Measurements from ENCODE around the gene TRAF3.
"Not testable (repeated sequence)": the region's sequence is repeated elsewhere in the genome, so short reads cannot be mapped to it uniquely, and the experiment has no call there.

TRAF3 gene

GRCh38 chr14:102867826-102868580 is 90.8 kb downstream of the TRAF3 start:
- DNase-seq = no peak

- no peak for DNase-seq
Measured at GRCh38 chr14:102868956-102869547, 91.8 kb downstream of the TRAF3 start.

GRCh38 chr14:102870246-102870645 is 93.0 kb downstream of the TRAF3 start:
- no peak for DNase-seq

- DNase-seq = no peak
Measured at GRCh38 chr14:102870994-102871831, 94.0 kb downstream of the TRAF3 start.

- DNase-seq = no peak
Measured at GRCh38 chr14:102872020-102872419, 94.8 kb downstream of the TRAF3 start.

- DNase-seq = no peak
Measured at GRCh38 chr14:102873131-102873530, 95.9 kb downstream of the TRAF3 start.

- no peak for DNase-seq
Measured at GRCh38 chr14:102873546-102874061, 96.4 kb downstream of the TRAF3 start.

- no peak for DNase-seq
Measured at GRCh38 chr14:102875652-102876051, 98.4 kb downstream of the TRAF3 start.

GRCh38 chr14:102877511-102877910 is 100.3 kb downstream of the TRAF3 start:
- DNase-seq = not testable (repeated sequence)

- no peak for DNase-seq
Measured at GRCh38 chr14:102878174-102878969, 101.1 kb downstream of the TRAF3 start.

GRCh38 chr14:102878970-102879460 is 101.8 kb downstream of the TRAF3 start:
- DNase-seq = no peak

GRCh38 chr14:102882226-102882906 is 105.1 kb downstream of the TRAF3 start:
- DNase-seq = no peak

- DNase-seq = no peak
Measured at GRCh38 chr14:102883089-102883541, 105.9 kb downstream of the TRAF3 start.

- DNase-seq = no peak
Measured at GRCh38 chr14:102883554-102883953, 106.3 kb downstream of the TRAF3 start.

- DNase-seq = no peak
Measured at GRCh38 chr14:102885737-102886447, 108.6 kb downstream of the TRAF3 start.

- no peak for DNase-seq
Measured at GRCh38 chr14:102888748-102889147, 111.5 kb downstream of the TRAF3 start.

GRCh38 chr14:102889615-102890014 is 112.4 kb downstream of the TRAF3 start:
- no peak for DNase-seq

- DNase-seq = no peak
Measured at GRCh38 chr14:102891111-102891510, 113.9 kb downstream of the TRAF3 start.

- DNase-seq = no peak
Measured at GRCh38 chr14:102891556-102891955, 114.3 kb downstream of the TRAF3 start.

- no peak for DNase-seq
Measured at GRCh38 chr14:102892651-102893050, 115.4 kb downstream of the TRAF3 start.

- DNase-seq = no peak
Measured at GRCh38 chr14:102893452-102893851, 116.2 kb downstream of the TRAF3 start.

Measured in AML-193 (cell line).